ENCODE data around the gene AKT1.
"Not testable (repeated sequence)": the region's sequence is repeated elsewhere in the genome, so short reads cannot be mapped to it uniquely, and the experiment has no call there.

The AKT1 gene

DNA sequence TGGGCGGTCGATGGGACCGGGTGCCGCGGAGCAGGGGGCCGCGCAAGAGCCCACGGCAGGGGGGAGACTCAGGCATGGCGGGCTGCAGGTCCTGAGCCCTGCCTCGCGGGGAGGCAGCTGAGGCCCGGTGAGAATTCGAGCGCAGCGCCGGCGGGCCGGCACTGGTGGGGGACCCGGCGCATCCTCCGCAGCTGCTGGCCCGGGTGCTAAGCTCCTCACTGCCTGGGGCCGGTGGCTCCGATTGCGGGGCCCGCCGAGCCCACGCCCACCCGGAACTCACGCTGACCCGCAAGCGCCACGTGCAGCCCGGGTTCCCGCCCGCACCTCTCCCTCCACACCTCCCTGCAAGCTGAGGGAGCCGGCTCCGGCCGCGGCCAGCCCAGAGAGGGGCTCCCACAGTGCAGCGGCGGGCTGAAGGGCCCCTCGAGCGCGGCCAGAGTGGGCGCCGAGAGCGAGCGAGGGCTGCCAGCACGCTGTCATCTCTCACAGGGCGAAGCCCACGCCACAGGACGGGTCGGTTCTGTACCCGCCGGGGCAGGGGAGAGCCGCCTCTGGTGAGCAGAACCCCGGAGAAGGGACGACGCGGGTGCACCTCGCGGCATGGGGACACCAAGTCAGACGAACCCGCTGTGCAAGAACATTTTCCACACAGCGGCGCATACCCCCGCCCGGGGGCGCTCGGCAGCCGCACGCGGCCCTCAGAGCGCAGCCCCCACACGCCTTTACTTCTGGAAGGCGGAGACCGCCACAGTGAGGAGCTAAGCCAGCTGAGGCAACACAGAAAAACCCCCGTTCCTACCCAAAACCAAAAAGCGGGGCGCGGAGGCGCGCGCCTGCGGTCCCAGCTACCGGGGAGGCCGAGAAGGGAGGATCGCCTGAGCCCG lies 43.8 kb downstream of the AKT1 start:
- Histone ChIP-seq H3K4me2 (peak overlapping the region; percentile 50; the same call in 1 of the 2 replicates), H2AFZ (ENCODE audit: low read depth) (peak overlapping the region; percentile 91), H3K36me3 (ENCODE audit: insufficient read depth) (no peaks in the 10 kb centered on the region), H4K20me1 (ENCODE audit: insufficient read depth) (no peaks in the 10 kb centered on the region), H3K27ac (peak overlapping the region; percentile 45; the same call in 1 of the 2 replicates), H3K4me1 (ENCODE audit: low read depth, poor library complexity, severe bottlenecking) (peaks cover 7% of the 10 kb centered on the region), H3K4me3 (IDR thresholded peaks at IDR 0.05; ENCODE audit: insufficient read depth, low read depth, low read length) (no peak overlapping the region), H3K9ac (peak overlapping the region; percentile 47; the same call in 1 of the 2 replicates), H3K27me3 (ENCODE audit: insufficient read depth, low read depth) (no peaks in the 10 kb centered on the region), H3K79me2 (ENCODE audit: insufficient read depth, low read depth) (peaks cover 17% of the 10 kb centered on the region; the same call in 1 of the 2 replicates)
- no peak for TF ChIP-seq CTCF (conservative IDR thresholded peaks at IDR 0.05; ENCODE audit: low read depth, low read length)

GRCh38 chr14:104750753-104751057 lies 44.8 kb downstream of the AKT1 start:
- H3K4me1 ChIP-seq (ENCODE audit: low read depth, poor library complexity, severe bottlenecking); H2AFZ ChIP-seq (ENCODE audit: low read depth): not testable (repeated sequence)

DNA sequence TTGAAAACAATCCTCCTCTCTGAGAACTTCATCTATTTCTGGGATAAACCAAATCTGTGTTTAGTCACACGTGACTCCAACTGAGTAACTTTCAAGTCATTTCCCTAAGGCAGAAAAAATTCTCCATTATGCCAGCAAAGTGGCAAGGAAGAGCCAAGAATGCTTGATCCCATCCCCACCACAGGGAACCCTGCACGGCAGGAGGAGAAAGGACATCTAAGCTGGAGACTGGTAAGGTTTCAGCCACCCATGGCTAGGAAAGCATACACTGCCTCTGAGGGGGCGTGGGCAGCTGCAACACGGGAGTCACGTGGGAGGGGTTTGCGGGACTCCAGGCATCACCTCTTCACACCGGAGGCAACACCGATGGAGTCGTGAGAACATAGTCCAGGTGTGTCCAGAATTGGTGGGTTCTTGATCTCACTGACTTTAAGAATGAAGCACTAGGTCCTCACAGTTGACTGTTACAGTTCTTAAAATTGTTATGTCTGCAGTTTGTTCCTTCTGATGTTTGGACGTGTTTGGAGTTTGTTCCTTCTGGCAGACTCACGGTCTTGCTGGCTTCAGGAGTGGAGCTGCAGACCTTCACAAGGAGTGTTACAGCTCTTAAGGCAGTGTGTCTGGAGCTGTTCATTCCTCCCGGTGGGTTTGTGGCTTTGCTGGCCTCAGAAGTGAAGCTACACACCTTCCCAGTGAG lies 45.3 kb downstream of the AKT1 start:
- H4K20me1 ChIP-seq (ENCODE audit: insufficient read depth) = no peaks in the 10 kb centered on the region
- H3K79me2 ChIP-seq (ENCODE audit: insufficient read depth, low read depth) = peaks cover 17% of the 10 kb centered on the region; the same call in 1 of the 2 replicates
- no peak overlapping the region for H3K27ac ChIP-seq
- no peak overlapping the region for H3K9ac ChIP-seq
- H3K4me1 ChIP-seq (ENCODE audit: low read depth, poor library complexity, severe bottlenecking) = peaks cover 7% of the 10 kb centered on the region
- H2AFZ ChIP-seq (ENCODE audit: low read depth) = no peak overlapping the region
- H3K4me3 ChIP-seq (IDR thresholded peaks at IDR 0.05; ENCODE audit: insufficient read depth, low read depth, low read length) = no peak overlapping the region
- H3K27me3 ChIP-seq (ENCODE audit: insufficient read depth, low read depth) = no peaks in the 10 kb centered on the region
- H3K4me2 ChIP-seq = no peak overlapping the region
- H3K36me3 ChIP-seq (ENCODE audit: insufficient read depth) = no peaks in the 10 kb centered on the region
- TF ChIP-seq CTCF (conservative IDR thresholded peaks at IDR 0.05; ENCODE audit: low read depth, low read length) = no peak

More at GRCh38 chr14:104750753-104751057, 44.8 kb downstream of the AKT1 start:
- H3K79me2 ChIP-seq (ENCODE audit: insufficient read depth, low read depth) = peaks cover 17% of the 10 kb centered on the region; the same call in 1 of the 2 replicates
- not testable (repeated sequence) for H3K9ac ChIP-seq; H3K27ac ChIP-seq; H3K4me3 ChIP-seq (IDR thresholded peaks at IDR 0.05; ENCODE audit: insufficient read depth, low read depth, low read length); H4K20me1 ChIP-seq (ENCODE audit: insufficient read depth); H3K27me3 ChIP-seq (ENCODE audit: insufficient read depth, low read depth); H3K4me2 ChIP-seq; H3K36me3 ChIP-seq (ENCODE audit: insufficient read depth)

GRCh38 chr14:104749111-104749649 lies 46.4 kb downstream of the AKT1 start:
- H3K9ac ChIP-seq = no peak overlapping the region
- no peak overlapping the region for H3K27ac ChIP-seq
- H3K4me2 ChIP-seq = no peak overlapping the region
- H4K20me1 ChIP-seq (ENCODE audit: insufficient read depth) = no peaks in the 10 kb centered on the region
- no peak for TF ChIP-seq CTCF (conservative IDR thresholded peaks at IDR 0.05; ENCODE audit: low read depth, low read length)
- no peak overlapping the region for H2AFZ ChIP-seq (ENCODE audit: low read depth)
- H3K4me3 ChIP-seq (IDR thresholded peaks at IDR 0.05; ENCODE audit: insufficient read depth, low read depth, low read length) = no peak overlapping the region
- H3K27me3 ChIP-seq (ENCODE audit: insufficient read depth, low read depth) = no peaks in the 10 kb centered on the region
- peaks cover 2% of the 10 kb centered on the region for H3K4me1 ChIP-seq (ENCODE audit: low read depth, poor library complexity, severe bottlenecking)
- H3K36me3 ChIP-seq (ENCODE audit: insufficient read depth) = no peaks in the 10 kb centered on the region
- peaks cover 8% of the 10 kb centered on the region; the same call in 1 of the 2 replicates for H3K79me2 ChIP-seq (ENCODE audit: insufficient read depth, low read depth)

Measured in KMS-11 (cell line).